H7 (cell line): Measurements from ENCODE around the gene RBM38. TPM values are rescaled to one million over a fixed set of nuclear protein-coding genes. Genes with fewer than 3 reads are reported as not detected.

Experiments used
- DNase-seq: peaks from one replicate; pipeline ENCODE4 v3.0.0; 2012
- H3K27me3 ChIP-seq: 2 replicates; pipeline ENCODE4 v1.6.0; 2011; ENCODE audit warnings: mild to moderate bottlenecking, low read length; ENCODE audit not compliant: control insufficient read depth, insufficient read depth
- H3K36me3 ChIP-seq: replicated peaks from 2 replicates; pipeline ENCODE4 v1.5.1; 2011; ENCODE audit warnings: low read length; ENCODE audit not compliant: control insufficient read depth, insufficient read depth
- H3K4me3 ChIP-seq: 2 replicates; pipeline ENCODE4 v1.5.1; 2011; ENCODE audit warnings: low read depth, mild to moderate bottlenecking, control low read depth, low read length, moderate library complexity; ENCODE audit not compliant: insufficient read depth
- total RNA-seq: library from RNA; depleted of rRNA; stranded (reverse); fragments of >200 nt; shearing (Covaris generic); gene quantifications from 2 replicates; pipeline ENCODE4 v1.2.3, GENCODE V29; 2014

RBM38 gene
- total RNA-seq, 1 experiment from 2014 or later: 91.7 TPM

- Histone ChIP-seq H3K4me3 (no peak overlapping the region), H3K27me3 (no peaks in the 10 kb centered on the region), H3K36me3 (no peaks in the 10 kb centered on the region)
- no peak for DNase-seq
Observed at GRCh38 chr20:57443349-57444265, 52.4 kb downstream of the RBM38 start.

GRCh38 chr20:57444394-57445048, 53.3 kb downstream of the RBM38 start:
- no peaks in the 10 kb centered on the region for H3K27me3 ChIP-seq
- H3K4me3 ChIP-seq: no peak overlapping the region
- no peaks in the 10 kb centered on the region for H3K36me3 ChIP-seq
- no peak for DNase-seq

- no peaks in the 10 kb centered on the region for H3K27me3 ChIP-seq
- no peak overlapping the region for H3K4me3 ChIP-seq
- DNase-seq: no peak
- no peaks in the 10 kb centered on the region for H3K36me3 ChIP-seq
Observed at GRCh38 chr20:57445298-57445697, 54.1 kb downstream of the RBM38 start.

- DNase-seq: no peak
- Histone ChIP-seq H3K4me3 (no peak overlapping the region), H3K36me3 (no peaks in the 10 kb centered on the region), H3K27me3 (no peaks in the 10 kb centered on the region)
Observed at GRCh38 chr20:57445774-57446173, 54.6 kb downstream of the RBM38 start.

- no peak overlapping the region for H3K4me3 ChIP-seq
- H3K27me3 ChIP-seq: no peaks in the 10 kb centered on the region
- H3K36me3 ChIP-seq: no peaks in the 10 kb centered on the region
Observed at GRCh38 chr20:57448764-57449354, 57.7 kb downstream of the RBM38 start.

GRCh38 chr20:57449398-57450354, 58.5 kb downstream of the RBM38 start:
- Histone ChIP-seq H3K4me3 (no peak overlapping the region), H3K27me3 (no peaks in the 10 kb centered on the region), H3K36me3 (no peaks in the 10 kb centered on the region)
- no peak for DNase-seq

More at GRCh38 chr20:57448764-57449354, 57.7 kb downstream of the RBM38 start:
- no peak for DNase-seq

- no peak for DNase-seq
- no peaks in the 10 kb centered on the region for H3K27me3 ChIP-seq
- H3K36me3 ChIP-seq: no peaks in the 10 kb centered on the region
- no peak overlapping the region for H3K4me3 ChIP-seq
Observed at GRCh38 chr20:57450419-57450818, 59.2 kb downstream of the RBM38 start.

GRCh38 chr20:57450931-57451330, 59.7 kb downstream of the RBM38 start:
- no peak overlapping the region for H3K4me3 ChIP-seq
- no peak for DNase-seq
- no peaks in the 10 kb centered on the region for H3K27me3 ChIP-seq
- H3K36me3 ChIP-seq: no peaks in the 10 kb centered on the region

GRCh38 chr20:57451431-57451794, 60.2 kb downstream of the RBM38 start:
- H3K36me3 ChIP-seq: no peaks in the 10 kb centered on the region
- H3K4me3 ChIP-seq: no peak overlapping the region
- DNase-seq: no peak
- H3K27me3 ChIP-seq: no peaks in the 10 kb centered on the region

GRCh38 chr20:57451795-57452661, 60.8 kb downstream of the RBM38 start:
- Histone ChIP-seq H3K36me3 (no peaks in the 10 kb centered on the region), H3K27me3 (no peaks in the 10 kb centered on the region), H3K4me3 (no peak overlapping the region)
- DNase-seq: no peak

GRCh38 chr20:57455386-57455785, 64.2 kb downstream of the RBM38 start:
- Histone ChIP-seq H3K36me3 (no peaks in the 10 kb centered on the region), H3K27me3 (no peaks in the 10 kb centered on the region), H3K4me3 (no peak overlapping the region)
- no peak for DNase-seq

GRCh38 chr20:57456116-57456515, 64.9 kb downstream of the RBM38 start:
- H3K4me3 ChIP-seq: no peak overlapping the region
- H3K36me3 ChIP-seq: no peaks in the 10 kb centered on the region
- no peaks in the 10 kb centered on the region for H3K27me3 ChIP-seq
- no peak for DNase-seq

- no peaks in the 10 kb centered on the region for H3K27me3 ChIP-seq
- DNase-seq: no peak
- H3K4me3 ChIP-seq: no peak overlapping the region
- H3K36me3 ChIP-seq: no peaks in the 10 kb centered on the region
Observed at GRCh38 chr20:57457243-57458095, 66.3 kb downstream of the RBM38 start.
